NCI-H1436 (cell line): ENCODE data around the gene HK1.
"Not testable (repeated sequence)": the region's sequence is repeated elsewhere in the genome, so short reads cannot be mapped to it uniquely, and the experiment has no call there.

Experiments used
- DNase-seq: peaks from one replicate; lab custom pipeline; 2025; lab: John Stamatoyannopoulos, UW

Gene HK1

GRCh38 chr10:69254877-69255276, 23.4 kb upstream of the HK1 start:
- no peak for DNase-seq

GRCh38 chr10:69259547-69260243, 18.6 kb upstream of the HK1 start:
- DNase-seq = no peak

GRCh38 chr10:69261184-69261583, 17.1 kb upstream of the HK1 start:
- DNase-seq = no peak

- no peak for DNase-seq
Observed at GRCh38 chr10:69262292-69262751, 16.0 kb upstream of the HK1 start.

GRCh38 chr10:69265521-69265920, 12.8 kb upstream of the HK1 start:
- no peak for DNase-seq

- DNase-seq = no peak
Observed at GRCh38 chr10:69268761-69269416, 9.4 kb upstream of the HK1 start.

- no peak for DNase-seq
Observed at GRCh38 chr10:69269761-69270160, 8.5 kb upstream of the HK1 start.

- no peak for DNase-seq
Observed at GRCh38 chr10:69270990-69271389, 7.3 kb upstream of the HK1 start.

- DNase-seq = no peak
Observed at GRCh38 chr10:69272624-69273023, 5.7 kb upstream of the HK1 start.

- no peak for DNase-seq
Observed at GRCh38 chr10:69275444-69275843, 2.9 kb upstream of the HK1 start.

- no peak for DNase-seq
Observed at GRCh38 chr10:69276503-69276902, 1.8 kb upstream of the HK1 start.

- DNase-seq = no peak
Observed at GRCh38 chr10:69279110-69279509, 814 bp downstream of the HK1 start.

- no peak for DNase-seq
Observed at GRCh38 chr10:69281507-69282413, 3.5 kb downstream of the HK1 start.

GRCh38 chr10:69284402-69284801, 6.1 kb downstream of the HK1 start:
- DNase-seq = not testable (repeated sequence)

- no peak for DNase-seq
Observed at GRCh38 chr10:69285699-69286098, 7.4 kb downstream of the HK1 start.

GRCh38 chr10:69287181-69287580, 8.9 kb downstream of the HK1 start:
- DNase-seq = no peak

GRCh38 chr10:69290993-69291392, 12.7 kb downstream of the HK1 start:
- DNase-seq = no peak

GRCh38 chr10:69292459-69292858, 14.2 kb downstream of the HK1 start:
- DNase-seq = no peak

GRCh38 chr10:69295027-69295636, 16.8 kb downstream of the HK1 start:
- no peak for DNase-seq

- DNase-seq = no peak
Observed at GRCh38 chr10:69303632-69304051, 25.3 kb downstream of the HK1 start.

- no peak for DNase-seq
Observed at GRCh38 chr10:69306421-69306820, 28.1 kb downstream of the HK1 start.

GRCh38 chr10:69307434-69307833, 29.1 kb downstream of the HK1 start:
- no peak for DNase-seq
